GM19328 (cell line): ENCODE measurements around the gene ZDHHC1.
"Not testable (repeated sequence)": the region's sequence is repeated elsewhere in the genome, so short reads cannot be mapped to it uniquely, and the experiment has no call there.

ENCODE experiments used
- ATAC-seq: cut with Tn5 transposase; IDR thresholded peaks from one replicate; pipeline ENCODE4 v1.9.1; 2021; ENCODE audit warnings: mild to moderate bottlenecking, moderate library complexity; ENCODE audit not compliant: unreplicated experiment

The ZDHHC1 gene

DNA sequence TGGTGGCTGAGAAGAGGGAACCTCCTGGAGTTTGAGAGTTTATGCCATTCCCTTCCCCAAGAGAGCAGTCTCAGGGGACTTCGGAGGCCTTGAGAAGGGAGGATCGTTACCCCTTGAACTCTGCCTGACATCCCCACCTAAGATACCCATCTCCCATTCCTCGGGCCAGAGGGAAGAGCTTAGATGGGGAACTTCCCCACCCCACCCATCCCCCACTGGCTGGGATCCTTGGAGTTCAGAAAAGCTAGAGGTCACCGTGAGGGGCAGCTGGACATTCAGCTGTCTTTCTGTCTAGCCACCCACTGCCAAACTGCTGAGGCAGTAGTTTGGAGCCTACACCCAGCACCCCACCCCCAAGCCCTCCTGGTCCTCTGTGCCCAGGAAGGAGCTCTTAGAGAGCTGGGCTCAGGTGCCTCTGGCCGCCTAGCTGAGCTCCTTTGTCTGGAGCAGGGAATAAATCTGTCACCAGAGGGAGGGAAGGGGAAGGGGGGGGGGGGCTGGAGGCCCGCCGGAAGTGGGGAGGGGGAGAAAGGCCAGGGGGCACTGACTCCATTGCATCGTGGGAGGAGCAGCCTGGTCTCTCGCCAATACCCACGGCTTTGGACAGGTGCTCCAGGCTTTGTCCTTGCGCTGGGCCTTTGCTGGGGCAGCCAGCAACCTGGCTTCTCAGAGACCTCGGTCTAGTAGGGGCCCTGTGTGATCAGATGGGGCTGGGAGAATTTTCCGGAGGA is 15.7 kb upstream of the ZDHHC1 start:
- ATAC-seq, result no peak

- ATAC-seq, result no peak
Observed at GRCh38 chr16:67430977-67431774, 14.9 kb upstream of the ZDHHC1 start, which contains the start of gene HSD11B2. TSS of gene HSD11B2 (plus strand) at chr16:67431121. CDS start at chr16:67431249, 128 bp downstream.

DNA sequence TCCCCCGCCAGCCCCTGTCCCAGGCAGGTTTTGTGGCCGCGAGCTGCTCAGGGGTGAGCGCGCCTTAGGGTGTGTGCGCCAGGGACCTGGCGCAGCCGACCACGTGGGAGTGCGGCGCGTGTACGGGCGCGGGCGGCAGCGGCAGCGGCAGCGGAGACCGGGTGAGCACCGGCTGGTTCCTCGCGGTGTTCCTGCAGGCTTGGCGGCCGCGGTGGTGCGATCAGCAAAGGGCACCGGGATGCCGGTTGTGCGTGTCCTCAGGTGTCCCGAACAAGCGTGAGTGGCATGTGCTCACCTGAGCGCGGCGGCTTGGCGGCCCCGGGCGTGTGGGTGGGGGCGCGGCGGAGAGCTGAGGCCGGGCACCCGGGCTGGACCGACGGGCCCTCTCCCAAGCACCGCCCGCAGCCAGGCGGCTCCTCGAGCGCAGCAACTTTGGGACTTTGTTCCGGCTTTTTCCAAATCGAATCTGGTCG is 14.3 kb upstream of the ZDHHC1 start:
- ATAC-seq, result no peak

- ATAC-seq, result no peak
Observed at GRCh38 chr16:67429799-67430503, 13.7 kb upstream of the ZDHHC1 start.

- ATAC-seq, result no peak
Observed at GRCh38 chr16:67429053-67429798, 12.9 kb upstream of the ZDHHC1 start.

DNA sequence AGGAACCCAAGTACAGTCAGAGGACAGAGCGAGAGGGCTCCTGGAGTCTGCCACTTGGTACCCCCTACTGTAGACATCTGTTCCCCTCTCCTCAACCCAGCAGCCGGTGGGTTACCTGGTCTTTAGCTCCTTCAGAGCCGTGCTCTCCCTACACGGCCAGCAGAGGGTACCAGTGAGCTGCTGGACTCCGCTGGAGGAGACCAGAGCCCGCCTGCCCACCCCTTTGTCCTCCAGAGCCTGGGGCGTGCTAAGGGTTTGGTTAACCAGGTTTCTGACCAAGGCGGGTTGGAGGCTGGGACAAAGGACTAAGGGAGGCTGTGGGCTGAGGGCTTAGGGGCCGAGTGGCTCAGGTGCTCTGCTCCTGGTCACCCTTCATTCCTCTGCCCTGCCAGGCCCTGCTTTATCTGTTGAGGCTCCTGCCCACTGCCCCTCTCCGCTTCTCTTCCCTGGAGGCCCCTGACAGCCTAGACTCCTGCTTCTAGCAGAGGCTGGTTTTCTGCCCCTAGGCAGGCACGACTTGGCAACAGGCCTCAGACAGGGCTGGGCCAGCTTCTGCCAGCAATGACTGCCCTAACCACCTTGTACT is 12.0 kb upstream of the ZDHHC1 start:
- no peak for ATAC-seq

DNA sequence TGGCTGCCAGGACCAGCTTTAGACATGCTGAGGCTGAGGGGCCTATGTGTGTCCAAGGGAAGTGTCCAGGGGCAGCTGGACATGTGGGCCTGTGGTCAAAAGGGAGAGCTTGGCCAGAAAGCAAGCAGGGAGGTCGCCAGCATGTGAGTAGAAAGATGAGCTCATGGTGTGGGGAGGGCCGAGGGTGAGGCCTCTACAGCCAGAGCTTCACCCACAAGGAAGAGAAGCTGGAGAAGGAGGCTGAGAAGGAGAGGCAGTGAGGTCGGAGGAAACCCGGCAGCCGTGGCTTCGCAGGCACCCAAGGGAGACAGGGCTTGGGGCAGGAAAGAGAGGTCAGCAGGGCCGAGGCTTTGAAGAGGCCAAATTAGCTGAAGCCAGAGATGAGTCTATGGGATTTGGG is 10.7 kb upstream of the ZDHHC1 start:
- no peak for ATAC-seq

GRCh38 chr16:67426022-67426421 is 9.7 kb upstream of the ZDHHC1 start:
- ATAC-seq, result no peak

DNA sequence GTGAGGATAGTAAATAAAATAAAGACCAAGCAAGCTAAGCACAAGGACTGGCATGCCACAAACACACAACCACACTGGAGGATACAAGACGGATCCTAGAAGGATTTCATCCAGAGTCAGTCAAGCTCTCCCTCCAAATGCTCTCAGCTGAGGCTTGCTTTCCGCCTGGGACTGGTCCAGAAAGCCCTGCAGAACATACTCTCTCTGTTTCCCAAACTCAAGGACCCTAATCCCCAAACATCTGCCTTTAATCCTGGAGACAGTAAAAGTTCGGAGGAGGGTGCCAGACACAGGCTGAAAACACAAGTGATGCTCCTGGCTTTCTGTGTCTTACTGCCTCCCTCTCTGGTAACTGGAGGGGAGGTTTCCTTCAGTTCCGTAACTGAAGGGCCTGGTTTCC is 9.3 kb upstream of the ZDHHC1 start:
- no peak for ATAC-seq

DNA sequence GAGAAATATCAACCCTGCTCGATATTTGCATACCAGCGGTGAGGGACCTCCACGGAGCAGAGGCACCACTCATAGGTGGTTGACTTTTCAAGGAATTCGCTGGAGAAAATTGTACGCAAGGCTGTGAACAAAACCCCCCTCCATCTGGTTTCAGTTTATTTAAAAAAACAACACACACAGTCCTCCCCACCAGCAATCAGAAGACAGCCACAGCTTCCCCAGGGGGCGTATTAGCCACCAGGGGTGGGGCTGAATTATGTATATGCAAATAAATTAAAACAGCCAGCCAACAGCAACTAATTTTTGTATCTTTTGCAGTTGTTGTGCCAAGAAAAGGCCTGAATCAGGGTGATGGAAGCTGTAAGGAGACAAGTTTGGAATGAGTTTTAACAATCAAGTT is 8.8 kb upstream of the ZDHHC1 start:
- no peak for ATAC-seq

- no peak for ATAC-seq
Observed at GRCh38 chr16:67424261-67424615, 8.0 kb upstream of the ZDHHC1 start.

- no peak for ATAC-seq
Observed at GRCh38 chr16:67423611-67424260, 7.5 kb upstream of the ZDHHC1 start.

- no peak for ATAC-seq
Observed at GRCh38 chr16:67423015-67423414, 6.7 kb upstream of the ZDHHC1 start.

GRCh38 chr16:67421030-67421429 is 4.8 kb upstream of the ZDHHC1 start:
- ATAC-seq, result no peak

DNA sequence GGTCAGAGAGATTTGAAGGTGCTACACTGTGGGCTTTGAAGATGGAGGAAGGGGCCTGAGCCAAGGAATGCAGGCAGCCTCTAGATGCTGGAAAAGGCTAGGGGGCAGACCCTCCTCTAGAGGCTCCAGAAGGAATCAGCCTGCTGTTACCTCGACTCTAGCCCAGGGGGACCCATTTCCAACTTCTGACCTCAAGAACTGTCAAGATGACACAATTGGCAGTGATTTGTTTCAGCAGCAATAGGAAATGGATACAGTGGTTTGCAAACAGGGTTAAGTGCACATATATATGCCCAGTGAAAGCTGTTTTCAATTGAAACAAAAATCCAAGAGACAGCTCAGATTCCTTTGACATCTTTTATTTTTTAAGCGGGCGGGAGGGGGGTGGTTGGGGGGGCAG is 3.7 kb upstream of the ZDHHC1 start:
- ATAC-seq, result no peak

DNA sequence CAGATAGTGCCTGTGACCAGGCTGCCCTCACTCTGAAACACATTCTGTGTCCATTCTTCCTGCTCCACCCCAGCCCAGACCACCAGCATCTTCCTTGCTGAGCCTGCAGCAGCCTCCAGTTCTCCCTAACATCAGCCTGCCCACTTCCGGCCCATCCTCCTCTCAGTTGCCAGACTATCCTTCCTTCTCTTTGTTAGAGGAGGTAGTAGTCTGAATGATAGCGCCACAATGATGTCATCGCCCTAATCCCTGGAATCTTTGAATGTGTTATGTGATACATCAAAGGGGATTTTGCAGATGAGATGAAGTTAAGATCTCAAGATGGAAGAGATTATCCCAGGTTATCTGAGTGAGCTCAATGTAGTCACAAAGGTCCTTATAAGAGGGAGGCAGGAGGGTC is 3.2 kb upstream of the ZDHHC1 start:
- ATAC-seq, result no peak

DNA sequence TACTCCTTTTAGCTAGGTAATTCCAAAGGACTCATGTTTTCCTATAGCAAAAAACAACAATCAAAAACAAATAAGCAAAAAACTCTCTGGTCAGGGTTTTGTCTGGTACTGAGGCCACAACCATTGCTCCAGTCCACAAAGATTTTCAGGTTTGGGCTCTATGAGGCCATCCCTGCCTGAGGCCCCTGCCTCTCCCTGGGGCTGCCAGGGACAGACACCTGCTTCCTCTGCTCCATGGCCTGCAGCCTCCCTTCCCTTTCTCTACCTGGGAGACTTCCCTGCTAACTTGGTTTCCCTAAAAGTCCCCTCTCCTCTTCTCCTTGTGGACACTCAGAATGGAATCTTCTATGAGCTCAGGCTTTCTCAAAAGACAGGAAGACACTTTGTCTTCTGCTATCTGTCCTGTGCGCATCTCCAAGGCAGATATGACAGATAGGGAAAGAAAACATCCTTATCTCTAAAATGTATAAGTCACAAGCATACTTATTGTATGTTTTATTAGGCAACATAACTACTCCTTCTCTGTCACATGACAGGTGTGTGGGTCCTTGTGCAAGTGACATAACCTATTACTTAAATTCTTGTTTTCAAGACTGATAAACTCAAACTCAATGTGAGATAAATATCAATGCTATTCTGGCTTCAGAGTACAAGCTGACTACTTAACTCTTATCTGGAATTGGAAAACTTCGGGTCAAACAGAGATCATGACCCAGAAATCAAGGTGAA is 1.2 kb upstream of the ZDHHC1 start:
- no peak for ATAC-seq

DNA sequence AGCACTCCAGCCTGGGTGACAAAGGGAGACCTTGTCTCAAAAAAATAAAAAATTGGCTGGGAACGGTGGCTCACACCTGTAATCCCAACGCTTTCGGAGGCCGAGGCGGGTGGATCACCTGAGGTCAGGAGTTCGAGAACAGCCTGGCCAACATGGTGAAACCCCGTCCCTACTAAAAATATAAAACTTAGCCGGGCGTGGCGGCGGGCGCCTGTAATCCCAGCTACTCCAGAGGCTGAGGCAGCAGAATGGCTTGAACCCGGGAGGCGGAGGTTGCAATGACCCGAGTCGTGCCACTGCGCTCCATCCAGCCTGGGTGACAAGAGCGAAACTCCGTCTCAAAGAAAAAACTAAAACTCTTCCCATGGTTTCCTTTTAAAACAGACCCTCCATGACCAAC is 856 bp downstream of the ZDHHC1 start:
- not testable (repeated sequence) for ATAC-seq
